HG03558 (cell line): ENCODE data around the gene BIN1.

Experiments
- ATAC-seq: cut with Tn5 transposase; IDR thresholded peaks from one replicate; pipeline ENCODE4 v1.9.1; 2021; ENCODE audit warnings: moderate number of reproducible peaks; ENCODE audit not compliant: unreplicated experiment; ENCODE audit errors: extremely low read depth

The BIN1 gene, protein sequence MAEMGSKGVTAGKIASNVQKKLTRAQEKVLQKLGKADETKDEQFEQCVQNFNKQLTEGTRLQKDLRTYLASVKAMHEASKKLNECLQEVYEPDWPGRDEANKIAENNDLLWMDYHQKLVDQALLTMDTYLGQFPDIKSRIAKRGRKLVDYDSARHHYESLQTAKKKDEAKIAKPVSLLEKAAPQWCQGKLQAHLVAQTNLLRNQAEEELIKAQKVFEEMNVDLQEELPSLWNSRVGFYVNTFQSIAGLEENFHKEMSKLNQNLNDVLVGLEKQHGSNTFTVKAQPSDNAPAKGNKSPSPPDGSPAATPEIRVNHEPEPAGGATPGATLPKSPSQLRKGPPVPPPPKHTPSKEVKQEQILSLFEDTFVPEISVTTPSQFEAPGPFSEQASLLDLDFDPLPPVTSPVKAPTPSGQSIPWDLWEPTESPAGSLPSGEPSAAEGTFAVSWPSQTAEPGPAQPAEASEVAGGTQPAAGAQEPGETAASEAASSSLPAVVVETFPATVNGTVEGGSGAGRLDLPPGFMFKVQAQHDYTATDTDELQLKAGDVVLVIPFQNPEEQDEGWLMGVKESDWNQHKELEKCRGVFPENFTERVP

DNA sequence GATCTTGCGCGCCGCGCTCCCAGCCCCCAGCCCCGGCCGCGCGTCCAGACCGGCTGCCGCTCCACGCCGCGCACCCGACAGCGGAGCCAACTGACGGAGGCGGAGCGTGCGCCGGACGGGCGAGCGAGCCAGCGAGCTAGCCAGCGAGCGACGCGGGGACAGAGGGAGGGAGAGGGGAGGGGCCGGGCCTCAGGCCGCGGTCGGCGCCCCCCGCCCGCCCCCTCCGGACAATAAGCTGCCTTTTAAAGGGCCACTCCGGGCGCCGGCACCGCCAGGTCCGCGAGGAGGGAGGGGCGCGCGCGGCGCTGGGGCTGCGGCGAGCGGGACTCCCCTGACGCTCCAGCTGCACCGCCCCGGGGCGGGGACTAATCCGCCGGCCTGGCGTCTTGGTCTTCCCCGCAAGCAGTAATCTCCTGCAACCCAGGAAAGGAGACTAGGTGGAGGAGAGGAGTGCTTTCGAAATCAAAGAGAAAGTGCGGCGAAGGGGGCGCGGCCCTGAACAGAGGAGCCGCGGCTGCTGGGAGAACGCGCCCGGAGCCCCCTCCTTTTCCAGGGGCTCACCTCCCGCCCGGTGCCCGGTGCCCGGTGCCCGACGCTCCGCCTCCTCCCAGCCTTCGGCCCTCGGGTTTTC, at the start of gene BIN1:
Gene BIN1, minus strand, starts transcription at position 164 of the 631 bp plus-strand sequence. CDS start 211 bp downstream, outside the sequence.
- peak; percentile 80 for ATAC-seq

DNA sequence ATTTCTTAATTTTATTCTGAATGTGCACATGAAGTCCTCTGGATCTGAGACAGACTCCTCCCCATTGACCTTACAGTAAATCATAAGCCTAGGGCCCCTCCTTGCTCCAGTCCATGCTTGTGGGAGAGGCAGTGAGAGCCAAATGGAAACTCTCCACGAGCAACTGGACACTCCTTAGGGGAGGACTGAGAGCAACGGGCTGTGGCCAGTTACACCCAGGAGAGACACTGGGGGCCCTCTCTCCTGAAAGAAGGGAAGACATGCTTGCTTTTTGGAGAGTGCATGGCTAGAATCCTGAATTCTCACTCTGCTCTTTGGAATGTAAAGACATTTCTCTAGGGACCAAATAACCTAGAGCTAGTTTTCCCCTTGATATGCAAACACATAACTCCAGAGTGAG, 49.0 kb upstream of the BIN1 start:
- no peak for ATAC-seq

- ATAC-seq: no peak
These were observed 48.2 kb upstream of the BIN1 start for GRCh38 chr2:127155028-127155581.

DNA sequence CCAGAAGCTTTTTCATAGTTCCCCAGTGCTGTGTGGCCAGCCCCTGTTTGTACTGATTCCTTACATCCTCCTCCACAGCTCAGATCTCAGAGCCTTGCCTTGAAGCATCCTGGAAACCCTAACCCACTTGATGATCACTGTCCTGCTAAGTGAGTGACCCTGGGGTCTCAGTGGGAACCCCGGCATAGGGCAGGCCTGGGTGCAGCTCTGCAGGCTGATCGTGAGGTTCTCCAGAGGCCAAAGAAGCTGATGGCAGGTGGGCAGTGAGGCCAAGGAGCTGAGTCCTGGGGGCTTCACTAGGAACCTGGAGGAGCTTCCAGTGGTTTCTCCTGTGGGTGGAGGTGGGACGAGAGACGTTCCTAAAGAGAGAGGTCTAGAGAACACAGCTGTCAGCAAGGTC, 47.4 kb upstream of the BIN1 start:
- no peak for ATAC-seq

DNA sequence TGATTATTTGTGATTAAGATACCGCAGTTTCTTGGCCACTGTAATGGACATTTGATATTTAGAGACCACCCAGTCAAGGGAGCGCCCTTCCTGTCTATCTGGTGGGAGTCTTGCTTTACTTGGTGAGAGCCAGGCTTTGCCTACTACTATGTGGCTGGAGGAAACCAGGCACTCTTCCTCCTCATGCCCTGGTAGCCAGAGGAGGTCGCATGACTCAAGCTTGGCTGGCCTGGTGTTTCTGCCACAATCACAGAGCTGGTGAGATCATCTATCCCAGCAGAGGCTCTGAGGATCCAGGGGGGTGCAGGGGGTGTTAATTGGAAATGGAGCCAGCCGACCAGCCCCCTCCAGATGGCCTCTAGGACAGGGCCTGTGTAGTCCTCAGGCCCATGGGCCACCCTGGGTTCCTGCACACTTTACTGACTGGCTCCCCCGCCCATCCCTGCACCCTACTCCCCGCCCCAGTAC, 46.8 kb upstream of the BIN1 start:
- ATAC-seq: no peak

GRCh38 chr2:127150996-127151395, 44.0 kb upstream of the BIN1 start:
- no peak for ATAC-seq

DNA sequence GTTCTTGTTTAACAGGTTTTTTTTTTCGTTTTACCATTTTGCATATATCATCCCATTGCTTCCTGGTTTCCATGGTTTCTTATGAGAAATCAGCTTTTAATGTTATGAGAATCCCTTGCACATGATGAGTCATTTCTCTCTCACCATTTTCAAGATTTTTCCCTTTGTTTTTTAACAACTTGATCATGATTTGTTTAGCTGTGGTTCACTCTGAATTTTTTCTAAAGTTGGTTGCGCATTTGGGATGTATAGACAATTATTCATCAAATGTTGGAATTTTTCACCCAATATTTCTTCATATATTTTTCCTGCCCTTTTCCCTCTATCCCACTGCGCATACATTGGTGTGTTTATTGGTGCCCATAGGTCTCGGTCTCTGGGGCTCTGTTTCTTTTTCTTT, 42.4 kb upstream of the BIN1 start:
- no peak for ATAC-seq

- ATAC-seq: no peak
These were observed 40.0 kb upstream of the BIN1 start for GRCh38 chr2:127146820-127147502.

- ATAC-seq: no peak
These were observed 39.2 kb upstream of the BIN1 start for GRCh38 chr2:127146071-127146725.

DNA sequence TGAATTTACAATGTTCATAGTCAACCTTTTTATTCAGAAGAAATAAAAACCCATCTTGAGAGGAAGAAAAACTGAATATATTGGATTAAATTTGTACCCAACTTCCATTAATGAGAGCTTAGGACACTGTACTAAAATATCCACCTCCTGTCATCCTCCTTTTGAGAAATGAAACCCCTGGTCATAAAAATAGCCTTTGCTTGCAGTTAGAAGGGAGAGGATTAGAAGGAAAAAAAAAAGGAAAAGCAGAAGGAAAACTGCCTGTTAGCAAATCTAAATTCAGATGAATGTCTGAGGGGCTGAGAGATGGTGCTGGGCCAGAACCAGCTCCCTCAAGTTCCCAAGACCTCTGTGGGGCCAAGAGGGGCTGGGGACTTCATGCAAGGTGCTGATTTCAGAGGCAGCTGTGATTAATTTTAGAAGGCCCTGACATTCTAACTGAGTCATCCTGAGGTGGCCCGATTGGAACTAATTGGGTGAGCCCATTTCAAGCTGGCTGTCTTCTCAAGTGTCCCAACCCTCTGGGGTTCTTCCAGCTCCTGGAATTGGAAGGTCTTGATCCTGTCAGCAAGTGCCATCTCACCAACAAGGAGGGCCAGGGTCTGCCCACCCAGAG, 38.4 kb upstream of the BIN1 start:
- ATAC-seq: no peak

DNA sequence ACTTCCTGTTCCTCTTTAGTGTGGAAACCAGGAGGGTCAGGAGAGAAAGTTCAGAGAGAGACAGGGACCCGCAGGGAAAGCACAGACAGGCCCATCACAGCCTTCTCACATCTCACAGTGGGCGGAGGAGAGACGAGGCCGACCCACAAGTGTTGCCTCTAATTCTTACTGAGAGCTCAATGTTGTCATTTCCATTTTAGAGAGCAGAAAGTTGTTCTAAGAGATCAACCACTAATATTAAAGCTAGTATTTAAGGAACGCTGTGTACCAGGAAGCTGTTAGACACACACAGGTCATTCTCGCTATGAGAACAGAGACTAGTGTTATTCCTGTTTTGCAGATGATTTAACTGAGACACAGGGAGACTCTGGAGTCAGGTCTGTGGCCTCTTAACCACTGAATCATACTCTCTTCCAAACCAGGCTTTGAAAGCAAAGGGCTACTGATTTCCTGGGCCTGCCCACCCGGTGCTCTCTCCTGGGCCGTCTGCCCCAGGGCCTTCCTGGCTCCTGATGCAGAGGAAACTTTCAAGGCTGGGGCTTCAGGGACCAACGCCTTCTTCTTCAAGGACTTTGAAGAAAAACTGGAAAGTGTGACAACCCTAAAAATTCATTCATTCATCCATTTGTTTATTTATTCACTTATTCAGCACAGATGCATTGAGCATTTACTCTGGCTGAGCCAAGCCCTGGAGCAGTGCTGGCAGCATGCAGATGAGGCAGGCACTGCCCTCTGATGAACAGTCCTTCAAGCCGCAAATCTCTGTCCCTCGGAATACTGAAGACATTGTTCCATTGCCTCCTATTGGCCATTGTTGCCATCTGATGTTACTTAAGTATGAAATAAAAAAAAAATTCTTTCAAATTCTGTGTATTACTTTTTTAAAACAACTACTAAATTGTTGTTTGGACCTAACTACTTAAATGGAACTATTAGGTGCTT, 37.2 kb upstream of the BIN1 start:
- ATAC-seq: no peak

GRCh38 chr2:127142663-127143630, 36.0 kb upstream of the BIN1 start:
- ATAC-seq: no peak

DNA sequence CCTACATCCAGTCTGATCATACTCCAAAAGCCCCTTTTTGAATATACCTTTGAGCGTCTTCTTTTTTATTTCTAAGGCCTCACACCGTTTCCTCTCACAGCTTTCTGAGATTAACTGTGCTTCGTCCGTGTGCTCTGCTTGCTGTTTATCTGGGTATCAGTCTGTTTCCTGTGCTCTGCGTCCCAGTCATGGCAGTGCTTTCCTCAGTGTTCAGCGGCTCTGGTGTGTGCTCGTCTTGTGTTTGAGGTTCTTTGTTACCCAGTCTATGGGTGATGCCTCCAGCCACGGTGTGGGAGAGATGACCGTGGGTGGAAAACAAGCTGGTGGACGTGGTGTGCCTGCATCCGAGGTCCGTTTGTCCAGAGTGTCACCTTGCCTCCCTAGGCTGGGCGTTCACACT, 33.6 kb upstream of the BIN1 start:
- ATAC-seq: no peak

DNA sequence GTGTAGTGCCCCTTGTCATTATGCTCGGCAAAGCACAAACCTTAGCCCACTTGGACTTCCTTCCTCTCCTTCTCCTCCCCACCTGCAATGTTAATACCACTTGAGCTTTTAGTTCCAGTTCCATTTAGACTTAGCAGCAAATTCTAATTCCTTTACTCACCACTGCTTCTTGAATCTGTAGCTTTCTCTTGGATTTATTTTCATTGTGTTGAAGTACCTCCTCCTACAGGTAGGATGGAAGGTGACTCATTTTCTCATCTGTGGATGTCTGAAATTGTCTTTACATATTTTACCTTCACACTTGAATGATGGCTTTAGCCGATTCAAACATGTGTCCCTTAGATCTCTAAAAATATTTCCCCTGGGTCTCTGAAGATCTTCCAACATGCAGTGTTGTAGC, 32.8 kb upstream of the BIN1 start:
- no peak for ATAC-seq

- ATAC-seq: no peak
These were observed 31.3 kb upstream of the BIN1 start for GRCh38 chr2:127138281-127138680.

DNA sequence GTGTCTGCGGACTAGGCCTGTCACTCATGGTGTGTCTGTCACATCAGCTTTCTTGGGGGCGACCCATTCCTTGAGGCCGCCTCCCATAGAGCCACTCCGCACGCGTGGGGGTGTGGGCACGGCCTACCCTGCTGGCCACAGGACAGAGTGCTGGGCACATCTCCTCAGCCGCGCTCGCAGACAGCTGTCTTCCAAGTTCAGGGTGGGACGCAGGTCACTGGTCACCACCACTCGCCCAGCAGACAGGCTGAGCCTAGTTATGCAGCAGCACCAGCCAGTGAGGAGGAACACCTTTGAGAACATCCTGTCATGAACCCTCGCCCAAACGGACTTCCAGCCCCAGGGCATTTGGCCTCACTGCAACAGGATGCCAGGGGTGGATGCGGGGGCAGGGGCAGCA, 30.8 kb upstream of the BIN1 start:
- no peak for ATAC-seq

DNA sequence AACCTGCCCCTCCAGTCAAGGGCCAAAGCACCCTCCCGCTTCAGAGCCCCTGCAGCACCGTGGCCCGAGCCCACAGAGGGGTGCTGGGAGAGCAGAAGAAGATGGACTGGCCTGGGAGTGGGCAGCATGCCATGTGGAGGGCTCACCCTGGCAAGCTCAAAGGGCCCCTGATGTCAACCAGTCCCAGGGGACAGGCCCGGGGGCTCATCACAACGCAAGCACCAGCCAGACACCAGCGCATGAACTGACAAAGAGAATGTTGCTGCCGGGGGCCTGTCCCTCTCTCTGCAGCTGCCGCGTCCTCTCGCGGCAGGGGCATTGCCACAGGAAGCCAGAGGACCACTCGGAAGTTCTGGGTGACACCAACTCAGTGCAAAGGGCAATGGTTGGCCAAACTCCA, 30.3 kb upstream of the BIN1 start:
- ATAC-seq: no peak
